NCI-H446 treated with DMSO at 0.1 percent for 48 hours (cell line): ENCODE measurements around the gene H6PD.

Experiments used
- DNase-seq: peaks from one replicate; lab custom pipeline; 2025; lab: John Stamatoyannopoulos, UW

The H6PD gene

GRCh38 chr1:9241891-9242290 lies 7.3 kb downstream of the H6PD start:
- DNase-seq = no peak

- DNase-seq = no peak
Measured at GRCh38 chr1:9242338-9242969, 7.9 kb downstream of the H6PD start.

- DNase-seq = no peak
Measured at GRCh38 chr1:9243066-9243739, 8.6 kb downstream of the H6PD start.

GRCh38 chr1:9244501-9245229 lies 10.1 kb downstream of the H6PD start:
- no peak for DNase-seq

GRCh38 chr1:9245230-9245619 lies 10.7 kb downstream of the H6PD start:
- no peak for DNase-seq

GRCh38 chr1:9245661-9246060 lies 11.1 kb downstream of the H6PD start:
- DNase-seq = no peak

GRCh38 chr1:9246215-9246614 lies 11.6 kb downstream of the H6PD start:
- DNase-seq = no peak

- DNase-seq = no peak
Measured at GRCh38 chr1:9246841-9247785, 12.5 kb downstream of the H6PD start.

- DNase-seq = no peak
Measured at GRCh38 chr1:9247894-9248293, 13.3 kb downstream of the H6PD start.

GRCh38 chr1:9248341-9249262 lies 14.0 kb downstream of the H6PD start:
- DNase-seq = no peak

- no peak for DNase-seq
Measured at GRCh38 chr1:9249263-9249533, 14.6 kb downstream of the H6PD start.

- no peak for DNase-seq
Measured at GRCh38 chr1:9249534-9250410, 15.2 kb downstream of the H6PD start.

- no peak for DNase-seq
Measured at GRCh38 chr1:9250411-9251381, 16.1 kb downstream of the H6PD start.

GRCh38 chr1:9251501-9251900 lies 16.9 kb downstream of the H6PD start:
- no peak for DNase-seq

- no peak for DNase-seq
Measured at GRCh38 chr1:9253004-9253403, 18.4 kb downstream of the H6PD start.

- DNase-seq = no peak
Measured at GRCh38 chr1:9253453-9254105, 19.0 kb downstream of the H6PD start.

- no peak for DNase-seq
Measured at GRCh38 chr1:9256332-9256731, 21.8 kb downstream of the H6PD start.

GRCh38 chr1:9257851-9258250 lies 23.3 kb downstream of the H6PD start:
- DNase-seq = no peak

- no peak for DNase-seq
Measured at GRCh38 chr1:9258629-9259028, 24.1 kb downstream of the H6PD start.
